Stimulated activated CD8-positive, alpha-beta memory T cell treated with anti-CD3 and anti-CD28 coated beads, Interleukin-7, amount 100 ng/mL, for 48 hours (primary cell): ENCODE results near the gene PRKN.

Experiments
- DNase-seq, 2 donors: peaks; one replicate each; pipeline ENCODE4 v3.0.0-alpha.2; 2020; ENCODE audit warnings: low read depth in 1 of 2; ENCODE audit errors: extremely low read depth in 1 of 2

PRKN gene

GRCh38 chr6:162727322-162728182, at the start of gene PRKN, which contains the start of gene PACRG:
TSS of gene PRKN (minus strand) at chr6:162727766.
TSS of gene PACRG (plus strand) at chr6:162727974.
- DNase-seq: peak; percentile 95 to 97

- DNase-seq: no peak
Measured at GRCh38 chr6:162777091-162777490, 49.5 kb upstream of the PRKN start.

- no peak for DNase-seq
Measured at GRCh38 chr6:162773996-162774395, 46.4 kb upstream of the PRKN start.

- DNase-seq: no peak
Measured at GRCh38 chr6:162772466-162772865, 44.9 kb upstream of the PRKN start.

GRCh38 chr6:162770955-162771354, 43.4 kb upstream of the PRKN start:
- DNase-seq: no peak

- no peak for DNase-seq
Measured at GRCh38 chr6:162770136-162770535, 42.6 kb upstream of the PRKN start.

GRCh38 chr6:162753775-162754174, 26.2 kb upstream of the PRKN start:
- no peak for DNase-seq

- DNase-seq: no peak
Measured at GRCh38 chr6:162751211-162751859, 23.8 kb upstream of the PRKN start.

GRCh38 chr6:162750776-162751175, 23.2 kb upstream of the PRKN start:
- no peak for DNase-seq

- no peak for DNase-seq
Measured at GRCh38 chr6:162736961-162737360, 9.4 kb upstream of the PRKN start.

- no peak for DNase-seq
Measured at GRCh38 chr6:162733489-162733888, 5.9 kb upstream of the PRKN start.

- DNase-seq: no peak
Measured at GRCh38 chr6:162730502-162730901, 2.9 kb upstream of the PRKN start.

- no peak for DNase-seq
Measured at GRCh38 chr6:162728706-162729105, 1.1 kb upstream of the PRKN start.

GRCh38 chr6:162728197-162728596, 631 bp upstream of the PRKN start:
- no peak for DNase-seq

- DNase-seq: no peak
Measured at GRCh38 chr6:162726947-162727321, 632 bp downstream of the PRKN start.

- DNase-seq: no peak
Measured at GRCh38 chr6:162722633-162723032, 4.9 kb downstream of the PRKN start.

- DNase-seq: no peak
Measured at GRCh38 chr6:162722226-162722625, 5.3 kb downstream of the PRKN start.

GRCh38 chr6:162721404-162721687, 6.2 kb downstream of the PRKN start:
- no peak for DNase-seq

- no peak for DNase-seq
Measured at GRCh38 chr6:162719528-162719927, 8.0 kb downstream of the PRKN start.

- no peak for DNase-seq
Measured at GRCh38 chr6:162715601-162716000, 12.0 kb downstream of the PRKN start.

GRCh38 chr6:162713974-162714780, 13.4 kb downstream of the PRKN start:
- DNase-seq: no peak

GRCh38 chr6:162712694-162713093, 14.9 kb downstream of the PRKN start:
- DNase-seq: no peak
